HG02870 (cell line): ENCODE data around the gene ZNF862.

Experiments used
- ATAC-seq: cut with Tn5 transposase; IDR thresholded peaks from one replicate; pipeline ENCODE4 v1.9.1; 2021; ENCODE audit warnings: mild to moderate bottlenecking, moderate library complexity; ENCODE audit not compliant: unreplicated experiment

ZNF862 gene

GRCh38 chr7:149809215-149809614 lies 29.0 kb upstream of the ZNF862 start:
- no peak for ATAC-seq

- no peak for ATAC-seq
Observed at GRCh38 chr7:149811221-149811620, 27.0 kb upstream of the ZNF862 start.

DNA sequence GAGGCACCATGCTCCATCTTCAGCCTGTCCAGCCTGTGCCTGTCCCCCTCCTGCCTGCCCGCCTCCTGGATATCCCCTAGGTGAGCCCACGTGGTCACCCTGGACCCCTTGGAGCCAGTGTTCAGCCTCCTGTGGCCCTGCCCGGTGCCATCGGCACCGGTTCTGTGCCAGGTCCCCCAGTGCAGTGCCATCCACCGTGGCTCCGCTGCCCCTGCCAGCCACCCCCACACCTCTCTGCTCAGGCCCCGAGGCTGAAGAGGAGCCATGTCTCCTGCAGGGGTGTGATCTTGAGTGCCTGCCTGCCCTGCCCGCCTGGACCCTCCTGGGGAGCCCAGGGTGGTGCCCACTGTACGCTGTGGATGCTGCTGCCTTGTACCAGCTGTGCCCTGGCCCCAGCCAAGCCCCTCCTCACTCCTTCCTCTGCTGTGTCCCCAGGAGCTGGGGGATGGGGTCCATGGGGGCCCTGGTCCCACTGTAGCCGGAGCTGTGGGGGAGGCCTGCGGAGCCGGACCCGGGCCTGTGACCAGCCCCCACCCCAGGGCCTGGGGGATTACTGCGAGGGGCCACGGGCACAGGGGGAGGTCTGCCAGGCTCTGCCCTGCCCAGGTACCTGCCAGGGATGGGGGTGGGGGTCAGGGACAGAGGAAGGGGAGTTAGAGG lies 26.2 kb upstream of the ZNF862 start:
- ATAC-seq: no peak

DNA sequence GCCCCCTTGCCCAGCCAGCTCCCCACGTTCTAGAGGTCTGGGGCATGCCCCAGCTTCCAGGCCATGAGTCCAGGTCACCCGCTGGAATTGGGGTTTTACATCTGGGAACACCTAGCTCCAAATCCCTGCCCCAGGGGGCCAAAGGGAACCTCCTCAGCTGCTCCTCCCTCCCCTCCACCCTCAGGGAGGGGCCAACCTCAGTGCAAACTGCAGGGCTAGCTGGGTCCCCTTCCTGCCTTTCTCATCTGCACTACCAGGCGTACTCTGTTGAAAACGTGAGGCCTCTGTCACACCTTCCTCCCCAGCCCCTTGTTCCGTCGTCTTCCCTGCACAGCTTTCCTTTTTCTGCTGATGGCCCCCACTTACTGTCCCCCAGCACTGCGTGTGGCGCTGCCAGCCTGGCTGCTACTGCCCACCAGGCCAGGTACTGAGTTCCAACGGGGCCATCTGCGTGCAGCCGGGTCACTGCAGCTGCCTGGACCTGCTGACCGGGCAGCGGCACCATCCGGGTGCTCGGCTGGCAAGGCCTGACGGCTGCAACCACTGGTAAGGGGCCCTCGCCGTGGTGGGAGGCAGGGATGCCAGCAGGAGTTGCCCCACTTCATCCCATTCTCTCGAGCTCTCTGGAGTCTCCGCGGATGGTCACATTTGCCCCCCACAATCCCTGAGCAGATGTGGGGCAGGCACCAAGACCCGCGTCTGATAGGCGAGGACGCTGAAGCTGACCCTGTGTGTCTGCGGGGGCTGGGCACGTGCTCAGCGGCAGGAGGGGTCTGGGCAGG lies 24.7 kb upstream of the ZNF862 start:
- no peak for ATAC-seq

GRCh38 chr7:149814494-149814893 lies 23.7 kb upstream of the ZNF862 start:
- ATAC-seq: no peak

DNA sequence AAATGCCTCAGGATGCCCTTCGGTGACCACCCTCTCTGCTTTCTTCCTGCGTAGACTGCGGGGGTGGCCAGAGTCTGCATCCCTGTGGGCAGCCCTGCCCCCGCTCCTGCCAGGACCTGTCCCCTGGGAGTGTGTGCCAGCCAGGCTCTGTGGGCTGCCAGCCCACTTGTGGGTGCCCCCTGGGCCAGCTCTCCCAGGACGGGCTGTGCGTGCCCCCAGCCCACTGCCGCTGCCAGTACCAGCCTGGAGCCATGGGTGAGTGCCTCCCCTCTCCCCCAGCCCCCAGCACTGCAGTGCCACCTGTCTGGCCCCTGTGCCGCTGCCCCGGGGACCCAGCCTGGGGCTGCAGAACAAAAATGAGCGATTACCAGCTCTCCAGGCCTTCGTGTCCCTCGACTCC lies 23.1 kb upstream of the ZNF862 start:
- ATAC-seq: no peak

- no peak for ATAC-seq
Observed at GRCh38 chr7:149815661-149816266, 22.4 kb upstream of the ZNF862 start.

GRCh38 chr7:149816267-149816751 lies 21.9 kb upstream of the ZNF862 start:
- ATAC-seq: no peak

DNA sequence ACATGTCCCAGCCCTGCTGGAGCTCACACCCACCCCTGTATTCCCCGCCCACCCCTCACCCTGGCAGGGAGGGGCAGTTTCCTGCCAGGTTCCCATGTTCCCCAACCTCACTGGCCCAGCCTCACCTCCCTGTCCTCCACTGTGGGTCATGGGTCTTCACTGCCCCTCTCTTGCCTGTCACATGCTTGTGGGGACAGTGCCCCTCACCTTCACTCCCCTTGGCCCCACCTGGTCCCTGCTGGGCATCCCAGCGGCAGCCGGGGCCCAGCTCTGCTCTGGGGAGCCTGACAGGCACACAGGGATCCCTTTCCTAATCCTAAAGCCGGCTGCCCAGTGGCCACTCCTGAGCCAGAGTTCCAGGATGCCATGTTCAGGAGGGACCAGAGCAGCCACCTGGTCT lies 21.4 kb upstream of the ZNF862 start:
- no peak for ATAC-seq

DNA sequence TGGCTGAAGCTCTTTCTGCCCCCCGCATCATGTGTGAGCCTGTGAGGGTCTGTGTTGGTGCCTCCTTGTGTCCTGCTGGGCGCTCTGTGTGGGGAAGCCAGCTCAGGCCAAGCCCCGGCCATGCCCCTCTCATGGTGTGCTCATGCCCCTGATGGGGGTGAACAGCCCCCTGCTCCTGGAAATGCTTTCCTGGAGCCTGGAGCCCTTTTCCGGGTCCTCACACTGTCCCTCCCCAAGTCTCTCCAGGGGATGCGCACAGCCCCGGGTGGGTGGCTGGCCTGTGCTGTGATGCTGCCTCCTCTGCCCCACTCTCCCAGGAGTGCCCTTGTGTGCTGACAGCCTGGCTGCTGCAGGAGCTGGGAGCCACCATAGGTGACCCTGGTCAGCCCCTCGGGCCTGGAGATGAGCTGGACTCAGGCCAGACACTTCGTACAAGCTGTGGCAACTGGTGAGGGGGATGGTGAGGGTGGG lies 20.8 kb upstream of the ZNF862 start:
- ATAC-seq: no peak

DNA sequence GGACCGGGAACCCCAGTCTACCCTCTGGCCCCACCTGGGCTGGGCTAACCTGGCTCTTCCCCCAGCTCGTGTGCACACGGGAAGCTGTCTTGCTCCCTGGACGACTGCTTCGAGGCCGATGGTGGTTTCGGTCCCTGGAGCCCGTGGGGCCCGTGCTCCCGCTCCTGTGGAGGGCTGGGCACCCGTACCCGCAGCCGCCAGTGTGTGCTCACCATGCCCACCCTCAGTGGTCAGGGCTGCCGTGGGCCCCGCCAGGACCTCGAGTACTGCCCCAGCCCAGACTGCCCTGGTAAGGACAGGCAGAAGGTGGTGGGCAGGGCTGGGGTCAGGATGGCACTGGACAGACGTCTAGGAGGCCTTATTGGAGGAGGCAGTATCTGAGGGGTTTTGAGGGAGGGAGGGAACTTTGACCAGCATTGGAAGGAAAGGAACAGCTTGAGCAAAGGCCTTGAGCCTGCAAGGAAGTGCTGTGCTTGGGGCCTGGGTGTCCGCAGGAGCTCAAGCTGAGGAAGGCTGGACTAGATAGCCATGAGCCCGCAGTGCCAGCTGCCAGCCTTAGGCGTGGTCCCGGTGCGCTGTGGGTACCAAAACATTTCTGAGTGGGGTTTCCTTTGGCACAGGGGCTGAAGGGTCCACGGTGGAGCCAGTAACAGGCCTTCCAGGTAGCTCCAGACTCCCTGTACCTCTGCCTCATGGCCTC lies 20.2 kb upstream of the ZNF862 start:
- no peak for ATAC-seq

- ATAC-seq: no peak
Observed at GRCh38 chr7:149818536-149818840, 19.7 kb upstream of the ZNF862 start.

DNA sequence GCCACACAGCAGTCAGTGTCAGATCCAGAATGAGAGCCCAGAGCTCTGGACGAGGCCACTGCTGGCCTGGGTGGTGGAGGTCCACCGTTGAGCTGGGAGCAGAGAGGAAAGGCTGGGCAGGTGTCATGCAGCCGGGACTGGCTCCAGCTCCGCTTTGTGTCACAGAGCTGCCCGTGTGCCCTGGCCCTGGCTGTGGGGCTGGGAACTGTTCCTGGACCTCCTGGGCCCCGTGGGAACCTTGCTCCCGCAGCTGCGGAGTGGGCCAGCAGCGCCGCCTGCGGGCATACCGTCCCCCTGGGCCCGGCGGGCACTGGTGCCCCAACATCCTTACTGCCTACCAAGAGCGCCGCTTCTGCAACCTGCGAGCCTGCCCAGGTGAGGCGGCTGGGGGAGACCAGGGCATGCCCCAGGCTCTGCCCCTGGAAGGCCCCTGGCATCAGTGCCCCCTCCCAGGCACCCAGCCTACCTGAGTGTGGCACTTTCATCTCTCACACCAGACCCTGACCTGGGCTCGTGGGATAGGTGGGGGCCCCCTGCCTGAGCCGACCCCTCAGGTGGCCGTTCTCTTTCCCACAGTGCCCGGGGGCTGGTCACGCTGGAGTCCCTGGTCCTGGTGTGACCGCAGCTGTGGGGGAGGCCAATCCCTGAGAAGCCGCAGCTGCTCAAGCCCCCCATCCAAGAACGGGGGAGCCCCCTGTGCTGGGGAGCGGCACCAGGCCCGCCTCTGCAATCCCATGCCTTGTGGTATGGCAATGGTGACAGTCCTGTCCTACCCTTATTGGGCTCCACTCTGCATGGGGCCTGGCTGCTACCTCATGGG lies 18.8 kb upstream of the ZNF862 start:
- ATAC-seq: no peak

DNA sequence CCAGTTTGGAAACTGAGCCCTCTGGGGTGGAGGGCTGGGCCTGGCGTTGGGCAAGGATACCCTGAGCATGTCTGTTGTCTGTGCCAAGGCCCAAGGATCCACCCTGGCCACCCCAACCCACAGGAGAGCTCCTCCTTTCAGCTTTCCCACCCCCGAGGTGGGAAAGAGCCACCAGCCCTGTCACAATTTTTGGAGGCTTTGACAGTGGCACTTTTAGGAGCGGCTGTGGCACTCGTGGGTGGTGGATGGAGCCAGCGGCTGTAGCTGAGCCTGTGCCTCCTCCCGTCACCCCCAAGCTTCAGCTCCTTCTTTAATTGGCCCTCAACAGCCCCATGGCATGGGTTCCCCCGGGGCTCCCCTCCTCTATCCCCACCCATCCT lies 18.2 kb upstream of the ZNF862 start:
- no peak for ATAC-seq

DNA sequence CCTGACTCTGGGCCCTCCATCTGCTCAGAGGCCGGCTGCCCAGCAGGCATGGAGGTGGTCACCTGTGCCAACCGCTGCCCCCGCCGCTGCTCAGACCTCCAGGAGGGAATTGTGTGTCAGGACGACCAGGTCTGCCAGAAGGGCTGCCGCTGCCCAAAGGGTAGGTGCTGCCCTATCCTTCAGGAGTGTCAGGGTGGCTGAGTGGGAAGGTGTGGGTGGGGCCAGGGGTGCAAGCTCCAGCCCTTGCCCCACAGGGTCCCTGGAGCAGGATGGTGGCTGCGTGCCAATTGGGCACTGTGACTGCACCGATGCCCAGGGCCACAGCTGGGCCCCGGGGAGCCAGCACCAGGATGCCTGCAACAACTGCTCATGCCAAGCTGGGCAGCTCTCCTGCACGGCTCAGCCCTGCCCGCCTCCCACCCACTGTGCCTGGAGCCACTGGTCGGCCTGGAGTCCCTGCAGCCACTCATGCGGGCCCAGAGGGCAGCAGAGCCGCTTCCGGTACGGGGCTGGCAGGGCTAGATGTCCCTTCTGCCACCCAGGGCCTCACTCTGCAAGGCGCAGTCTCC lies 17.5 kb upstream of the ZNF862 start:
- no peak for ATAC-seq

DNA sequence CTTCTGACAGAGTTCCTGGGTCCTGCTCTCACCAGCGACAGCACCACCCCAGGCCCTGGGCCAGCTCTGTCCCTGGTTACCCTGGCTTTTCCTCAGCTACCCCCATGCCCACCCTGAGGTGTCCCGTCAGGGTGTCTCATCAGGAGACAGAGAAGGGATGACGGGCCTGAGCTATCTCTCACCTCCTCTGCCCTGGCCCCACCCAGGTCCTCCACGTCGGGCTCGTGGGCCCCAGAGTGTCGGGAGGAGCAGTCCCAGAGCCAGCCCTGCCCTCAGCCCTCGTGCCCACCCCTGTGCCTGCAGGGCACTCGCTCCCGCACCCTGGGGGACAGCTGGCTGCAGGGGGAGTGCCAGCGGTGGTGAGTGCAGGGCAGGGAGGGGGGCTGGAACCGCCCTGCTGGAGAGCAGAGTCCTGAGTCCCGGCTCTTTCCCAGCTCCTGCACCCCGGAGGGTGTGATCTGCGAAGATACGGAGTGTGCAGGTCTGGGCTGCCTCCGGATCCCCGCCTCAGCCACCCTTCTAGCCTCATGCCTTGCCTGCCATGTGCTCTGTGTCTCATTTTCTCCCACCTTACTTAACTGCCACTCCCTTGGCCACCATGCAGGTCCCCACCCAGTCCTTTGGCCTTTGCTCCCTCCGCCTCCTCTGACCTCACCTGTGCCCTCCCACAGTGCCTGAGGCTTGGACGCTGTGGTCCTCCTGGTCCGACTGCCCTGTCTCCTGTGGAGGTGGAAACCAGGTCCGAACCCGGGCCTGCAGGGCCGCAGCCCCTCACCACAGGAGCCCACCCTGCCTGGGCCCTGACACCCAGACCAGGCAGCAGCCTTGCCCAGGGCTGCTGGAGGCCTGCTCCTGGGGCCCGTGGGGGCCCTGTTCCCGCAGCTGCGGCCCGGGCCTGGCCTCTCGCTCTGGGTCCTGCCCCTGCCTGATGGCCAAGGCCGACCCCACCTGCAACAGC lies 16.7 kb upstream of the ZNF862 start:
- no peak for ATAC-seq

DNA sequence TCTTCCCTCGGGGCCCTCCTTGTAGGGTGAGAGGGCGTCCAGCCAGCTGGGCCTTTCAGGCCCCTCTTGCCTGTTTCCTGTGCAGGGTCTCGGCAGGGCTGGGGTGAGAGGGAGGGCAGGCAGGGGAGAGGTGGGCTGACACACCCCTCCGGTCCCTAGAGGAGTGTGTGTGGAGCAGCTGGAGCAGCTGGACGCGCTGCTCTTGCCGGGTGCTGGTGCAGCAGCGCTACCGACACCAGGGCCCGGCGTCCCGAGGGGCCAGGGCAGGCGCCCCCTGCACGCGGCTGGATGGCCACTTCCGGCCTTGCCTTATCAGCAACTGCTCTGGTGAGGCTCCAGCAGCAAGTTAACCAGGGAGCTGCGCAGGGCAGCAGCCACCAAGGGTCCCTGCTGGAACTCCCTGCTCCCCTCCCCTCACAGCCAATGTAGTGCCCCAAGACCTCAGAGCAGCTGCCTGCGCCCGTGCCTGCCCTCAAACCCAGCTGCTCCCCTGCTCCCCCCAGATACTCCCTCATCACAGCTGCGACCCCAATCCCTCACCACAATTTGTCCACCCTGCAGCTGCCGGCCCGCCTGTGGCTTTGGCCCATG lies 15.7 kb upstream of the ZNF862 start:
- no peak for ATAC-seq

DNA sequence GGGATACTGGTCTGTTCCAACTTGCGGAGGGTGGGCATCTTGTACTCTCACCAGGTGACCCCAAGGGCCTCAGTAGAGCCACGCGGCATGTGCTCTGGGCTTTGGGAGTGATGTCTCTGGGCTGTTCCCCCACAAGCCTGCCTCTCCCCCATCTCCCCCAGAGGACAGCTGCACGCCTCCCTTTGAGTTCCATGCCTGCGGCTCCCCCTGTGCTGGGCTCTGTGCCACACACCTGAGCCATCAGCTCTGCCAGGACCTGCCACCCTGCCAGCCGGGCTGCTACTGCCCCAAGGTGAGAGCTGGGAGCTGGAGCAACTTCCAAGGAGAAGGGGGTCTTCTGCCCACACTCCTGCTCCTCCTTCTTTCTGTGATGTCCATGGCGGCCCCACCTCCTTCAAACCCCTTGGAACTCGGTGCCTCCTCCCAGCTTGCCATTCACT lies 15.0 kb upstream of the ZNF862 start:
- no peak for ATAC-seq
